Measurements from ENCODE around the gene CIAO3.
"Not testable (repeated sequence)": the region's sequence is repeated elsewhere in the genome, so short reads cannot be mapped to it uniquely, and the experiment has no call there.

Gene CIAO3

GRCh38 chr16:714558-715476 lies 26.0 kb downstream of the CIAO3 start, which contains the start of gene METRN:
METRN (plus strand) TSS chr16:715118; CDS start chr16:715290, 172 bp downstream.
- ChIA-PET POLR2A (interaction anchor here (1.4 to 4.0 kb wide), 3 partner anchors 12 to 73 kb away, joined by 3 to 27 read pairs (median 17); partner anchors contain the start of genes CCDC78, CHTF18, HAGHL and RPUSD1), CTCF (interaction anchor here (1.1 to 2.2 kb wide), 4 partner anchors 26 to 73 kb away, joined by 3 to 9 read pairs (median 4); partner anchors contain the start of genes CHTF18, CIAO3 and RPUSD1)
- no peak for TF ChIP-seq ZNF384 (IDR thresholded peaks at IDR 0.05)
- TF ChIP-seq CTBP1 (IDR thresholded peaks at IDR 0.05; ENCODE audit: borderline replicate concordance) = no peak
- TF ChIP-seq NFRKB (IDR thresholded peaks at IDR 0.05) = no peak
- no peak for TF ChIP-seq ELF4 (IDR thresholded peaks at IDR 0.05)
- no peak for TF ChIP-seq SUZ12 (IDR thresholded peaks at IDR 0.05)
- TF ChIP-seq SP1 (IDR thresholded peaks at IDR 0.05) = no peak
- no peak for TF ChIP-seq FOXM1 (IDR thresholded peaks at IDR 0.05; ENCODE audit: borderline replicate concordance)
- TF ChIP-seq HDGF (IDR thresholded peaks at IDR 0.05; ENCODE audit: borderline replicate concordance) = no peak
- no peak for TF ChIP-seq BHLHE40 (IDR thresholded peaks at IDR 0.05; ENCODE audit: borderline replicate concordance)
- TF ChIP-seq FOXK2 (IDR thresholded peaks at IDR 0.05) = no peak
- no peak for TF ChIP-seq ARNT (IDR thresholded peaks at IDR 0.05)
- TF ChIP-seq LEF1 (IDR thresholded peaks at IDR 0.05; ENCODE audit: borderline replicate concordance) = no peak
- no peak for TF ChIP-seq PKNOX1 (IDR thresholded peaks at IDR 0.05)
- TF ChIP-seq L3MBTL2 (conservative IDR thresholded peaks at IDR 0.05) = no peak
- no peak for TF ChIP-seq FOXA1 (IDR thresholded peaks at IDR 0.05)
- DNase-seq (ENCODE audit: extremely low spot score) = peak; percentile 85

GRCh38 chr16:714079-714478 lies 26.7 kb downstream of the CIAO3 start:
- ChIA-PET POLR2A (interaction anchor here (4.0 kb wide), 1 partner anchor 12 kb away, joined by 27 read pairs; the partner anchor contains the start of genes CCDC78 and HAGHL), CTCF (no interaction called here)
- no peak for DNase-seq (ENCODE audit: extremely low spot score)
- TF ChIP-seq ZNF384 (IDR thresholded peaks at IDR 0.05) (no peak), BHLHE40 (IDR thresholded peaks at IDR 0.05; ENCODE audit: borderline replicate concordance) (no peak), SUZ12 (IDR thresholded peaks at IDR 0.05) (no peak), FOXM1 (IDR thresholded peaks at IDR 0.05; ENCODE audit: borderline replicate concordance) (no peak), HDGF (IDR thresholded peaks at IDR 0.05; ENCODE audit: borderline replicate concordance) (no peak), ARNT (IDR thresholded peaks at IDR 0.05) (no peak), CTBP1 (IDR thresholded peaks at IDR 0.05; ENCODE audit: borderline replicate concordance) (no peak), FOXK2 (IDR thresholded peaks at IDR 0.05) (no peak), ELF4 (IDR thresholded peaks at IDR 0.05) (no peak), LEF1 (IDR thresholded peaks at IDR 0.05; ENCODE audit: borderline replicate concordance) (no peak), SP1 (IDR thresholded peaks at IDR 0.05) (no peak), FOXA1 (IDR thresholded peaks at IDR 0.05) (no peak), PKNOX1 (IDR thresholded peaks at IDR 0.05) (no peak), L3MBTL2 (conservative IDR thresholded peaks at IDR 0.05) (no peak), NFRKB (IDR thresholded peaks at IDR 0.05) (no peak), TARDBP (IDR thresholded peaks at IDR 0.05) (no peak)

- POLR2A ChIA-PET = interaction anchor here (0.8 to 1.7 kb wide), 4 partner anchors 9 to 76 kb away, joined by 3 to 9 read pairs (median 4); partner anchors contain the start of genes ANTKMT, CHTF18, CIAO3 and RPUSD1
- DNase-seq (ENCODE audit: extremely low spot score) = not testable (repeated sequence)
- CTCF ChIA-PET = interaction anchor here (0.7 to 1.5 kb wide), 5 partner anchors 12 to 76 kb away, joined by 3 to 5 read pairs (median 4); partner anchors contain the start of genes CHTF18 and RPUSD1
These were observed 28.0 kb downstream of the CIAO3 start for GRCh38 chr16:712740-713250.

GRCh38 chr16:711548-712320 lies 29.1 kb downstream of the CIAO3 start:
- ChIA-PET POLR2A (interaction anchor here (0.8 to 1.7 kb wide), 4 partner anchors 10 to 77 kb away, joined by 3 to 9 read pairs (median 4); partner anchors contain the start of genes ANTKMT, CHTF18, CIAO3 and RPUSD1), CTCF (interaction anchor here (0.7 to 1.5 kb wide), 5 partner anchors 11 to 77 kb away, joined by 3 to 5 read pairs (median 4); partner anchors contain the start of genes CHTF18 and RPUSD1)
- peak; percentile 84 for DNase-seq (ENCODE audit: extremely low spot score)
- TF ChIP-seq SUZ12 (IDR thresholded peaks at IDR 0.05) (no peak), ELF4 (IDR thresholded peaks at IDR 0.05) (no peak), ARNT (IDR thresholded peaks at IDR 0.05) (no peak), BHLHE40 (IDR thresholded peaks at IDR 0.05; ENCODE audit: borderline replicate concordance) (no peak), PKNOX1 (IDR thresholded peaks at IDR 0.05) (no peak), FOXK2 (IDR thresholded peaks at IDR 0.05) (no peak), FOXA1 (IDR thresholded peaks at IDR 0.05) (no peak), HDGF (IDR thresholded peaks at IDR 0.05; ENCODE audit: borderline replicate concordance) (no peak), LEF1 (IDR thresholded peaks at IDR 0.05; ENCODE audit: borderline replicate concordance) (no peak), TARDBP (IDR thresholded peaks at IDR 0.05) (no peak), CTBP1 (IDR thresholded peaks at IDR 0.05; ENCODE audit: borderline replicate concordance) (no peak), NFRKB (IDR thresholded peaks at IDR 0.05) (no peak), FOXM1 (IDR thresholded peaks at IDR 0.05; ENCODE audit: borderline replicate concordance) (no peak), ZNF384 (IDR thresholded peaks at IDR 0.05) (no peak)

- POLR2A ChIA-PET = interaction anchor here (0.7 to 1.8 kb wide), 2 partner anchors 9 to 77 kb away, joined by 4 to 7 read pairs; partner anchors contain the start of gene RPUSD1
- CTCF ChIA-PET = no interaction called here
- no peak for TF ChIP-seq FOXA1 (IDR thresholded peaks at IDR 0.05)
- TF ChIP-seq L3MBTL2 (conservative IDR thresholded peaks at IDR 0.05) = no peak
- TF ChIP-seq ARNT (IDR thresholded peaks at IDR 0.05) = no peak
- no peak for TF ChIP-seq SP1 (IDR thresholded peaks at IDR 0.05)
- no peak for DNase-seq (ENCODE audit: extremely low spot score)
These were observed 29.7 kb downstream of the CIAO3 start for GRCh38 chr16:711084-711483.
